ENCODE measurements around the gene ANKRD17.
"Not testable (repeated sequence)": the region's sequence is repeated elsewhere in the genome, so short reads cannot be mapped to it uniquely, and the experiment has no call there.

ANKRD17 gene

GRCh38 chr4:73244945-73245601 is 13.5 kb downstream of the ANKRD17 start:
- no peak for DNase-seq (ENCODE audit: low spot score)

GRCh38 chr4:73237044-73237443 is 21.6 kb downstream of the ANKRD17 start:
- DNase-seq (ENCODE audit: low spot score) = no peak

GRCh38 chr4:73236151-73236550 is 22.4 kb downstream of the ANKRD17 start:
- DNase-seq (ENCODE audit: low spot score) = no peak

GRCh38 chr4:73234712-73235111 is 23.9 kb downstream of the ANKRD17 start:
- no peak for DNase-seq (ENCODE audit: low spot score)

- DNase-seq (ENCODE audit: low spot score) = no peak
Observed at GRCh38 chr4:73231518-73232487, 26.8 kb downstream of the ANKRD17 start.

GRCh38 chr4:73230865-73231517 is 27.6 kb downstream of the ANKRD17 start:
- DNase-seq (ENCODE audit: low spot score) = no peak

- not testable (repeated sequence) for DNase-seq (ENCODE audit: low spot score)
Observed at GRCh38 chr4:73228800-73229199, 29.8 kb downstream of the ANKRD17 start.

- no peak for DNase-seq (ENCODE audit: low spot score)
Observed at GRCh38 chr4:73224886-73225285, 33.7 kb downstream of the ANKRD17 start.

GRCh38 chr4:73223258-73223650 is 35.3 kb downstream of the ANKRD17 start:
- DNase-seq (ENCODE audit: low spot score) = no peak

GRCh38 chr4:73222466-73223257 is 35.9 kb downstream of the ANKRD17 start:
- DNase-seq (ENCODE audit: low spot score) = peak; percentile 74

- DNase-seq (ENCODE audit: low spot score) = no peak
Observed at GRCh38 chr4:73221734-73222133, 36.9 kb downstream of the ANKRD17 start.

- DNase-seq (ENCODE audit: low spot score) = no peak
Observed at GRCh38 chr4:73220815-73221214, 37.8 kb downstream of the ANKRD17 start.

GRCh38 chr4:73213916-73214653 is 44.5 kb downstream of the ANKRD17 start:
- no peak for DNase-seq (ENCODE audit: low spot score)

GRCh38 chr4:73212982-73213730 is 45.4 kb downstream of the ANKRD17 start:
- DNase-seq (ENCODE audit: low spot score) = no peak

GRCh38 chr4:73211968-73212367 is 46.6 kb downstream of the ANKRD17 start:
- DNase-seq (ENCODE audit: low spot score) = no peak

- DNase-seq (ENCODE audit: low spot score) = no peak
Observed at GRCh38 chr4:73208376-73208775, 50.2 kb downstream of the ANKRD17 start.

GRCh38 chr4:73206236-73206635 is 52.4 kb downstream of the ANKRD17 start:
- no peak for DNase-seq (ENCODE audit: low spot score)

- no peak for DNase-seq (ENCODE audit: low spot score)
Observed at GRCh38 chr4:73205482-73205881, 53.1 kb downstream of the ANKRD17 start.

- DNase-seq (ENCODE audit: low spot score) = not testable (repeated sequence)
Observed at GRCh38 chr4:73203976-73204375, 54.6 kb downstream of the ANKRD17 start.

GRCh38 chr4:73197220-73197619 is 61.4 kb downstream of the ANKRD17 start:
- no peak for DNase-seq (ENCODE audit: low spot score)
